GM20431 (cell line): ENCODE data around the gene PAXIP1.
"Not testable (repeated sequence)": the region's sequence is repeated elsewhere in the genome, so short reads cannot be mapped to it uniquely, and the experiment has no call there.

ENCODE experiments used
- in situ Hi-C: fragments of 300-500 bp; cut with MseI, MboI; formaldehyde crosslinking; loops from one replicate; pipeline ENCODE4 v1.15.0; 2020; ENCODE audit warnings: low sequenced_read_pairs; ENCODE audit not compliant: unreplicated experiment

The PAXIP1 gene

DNA sequence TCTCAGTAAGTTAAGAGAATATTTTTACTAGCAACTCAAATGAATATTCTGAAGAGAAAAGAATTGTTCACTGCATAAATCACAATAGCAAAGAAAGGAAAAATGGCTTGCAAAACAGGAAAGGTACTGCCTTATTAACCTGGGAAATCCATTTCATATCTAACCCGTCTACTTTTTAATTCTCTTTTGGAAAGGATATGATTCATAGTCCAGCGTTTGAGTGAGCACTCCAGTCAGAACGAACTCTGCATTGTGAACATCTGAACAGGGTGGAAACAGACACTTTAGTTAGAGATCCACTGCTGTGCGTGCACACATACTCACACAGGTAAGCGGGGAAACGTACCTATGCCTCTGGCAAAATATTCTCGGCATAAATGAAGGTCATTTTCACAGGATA, 56.8 kb downstream of the PAXIP1 start:
- in situ Hi-C loops = no loop called here

DNA sequence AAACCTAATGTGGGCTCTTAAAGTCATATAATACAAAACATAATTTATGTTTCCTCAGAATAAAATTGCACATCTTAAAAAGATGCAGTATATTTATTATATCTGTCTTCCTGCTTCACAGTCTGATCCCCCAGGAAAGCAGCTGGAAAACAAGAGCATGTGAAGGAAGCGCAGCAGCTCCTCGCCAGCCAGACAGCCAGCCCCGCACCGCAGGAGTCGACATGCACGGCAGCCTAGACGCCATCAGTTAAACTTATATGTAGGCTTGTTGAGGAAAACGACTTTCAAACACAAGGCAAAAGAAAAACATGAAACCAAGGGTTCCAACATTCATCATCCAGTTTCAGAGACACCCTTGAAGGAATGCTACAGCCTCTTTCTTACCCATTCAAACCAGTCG, 59.0 kb downstream of the PAXIP1 start:
- in situ Hi-C loops = no loop called here

DNA sequence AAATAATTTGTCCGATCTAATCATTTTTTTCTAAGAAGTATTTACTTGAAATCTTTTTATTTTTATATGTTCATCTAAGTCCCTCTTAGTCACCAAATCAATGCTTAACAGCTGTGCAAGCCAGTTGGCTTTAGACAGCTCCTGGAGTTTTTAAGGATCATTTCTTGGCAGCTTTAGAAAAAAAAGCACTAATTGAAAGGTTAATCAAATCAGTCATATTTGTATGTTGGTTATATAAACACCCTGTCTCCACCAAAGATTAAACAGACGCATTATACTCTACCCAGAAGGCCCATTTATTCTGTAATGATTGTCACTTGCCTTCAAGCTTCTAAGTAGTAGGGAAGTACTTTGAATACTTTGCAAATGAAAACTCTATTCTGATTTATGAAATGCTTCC, 60.2 kb downstream of the PAXIP1 start:
- in situ Hi-C loops = no loop called here

DNA sequence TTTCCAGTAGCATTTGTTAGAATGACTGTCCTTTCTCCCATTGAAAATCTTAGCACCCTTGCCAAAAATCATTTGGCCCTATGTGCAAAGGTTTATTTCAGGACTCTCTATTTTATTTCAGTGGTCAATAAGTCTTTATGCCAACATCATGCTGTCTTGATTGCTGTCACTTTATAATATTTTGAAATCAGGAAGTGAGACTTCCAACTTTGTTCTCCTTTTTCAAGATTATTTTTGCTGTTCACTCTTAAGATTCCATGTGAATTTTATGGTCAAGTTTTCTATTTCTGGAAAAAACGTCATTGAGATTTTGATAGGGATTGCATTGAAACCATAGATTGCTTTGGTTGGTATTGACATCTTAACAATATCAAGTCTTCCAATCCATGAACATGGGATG, 65.1 kb downstream of the PAXIP1 start:
- in situ Hi-C loops = no loop called here

DNA sequence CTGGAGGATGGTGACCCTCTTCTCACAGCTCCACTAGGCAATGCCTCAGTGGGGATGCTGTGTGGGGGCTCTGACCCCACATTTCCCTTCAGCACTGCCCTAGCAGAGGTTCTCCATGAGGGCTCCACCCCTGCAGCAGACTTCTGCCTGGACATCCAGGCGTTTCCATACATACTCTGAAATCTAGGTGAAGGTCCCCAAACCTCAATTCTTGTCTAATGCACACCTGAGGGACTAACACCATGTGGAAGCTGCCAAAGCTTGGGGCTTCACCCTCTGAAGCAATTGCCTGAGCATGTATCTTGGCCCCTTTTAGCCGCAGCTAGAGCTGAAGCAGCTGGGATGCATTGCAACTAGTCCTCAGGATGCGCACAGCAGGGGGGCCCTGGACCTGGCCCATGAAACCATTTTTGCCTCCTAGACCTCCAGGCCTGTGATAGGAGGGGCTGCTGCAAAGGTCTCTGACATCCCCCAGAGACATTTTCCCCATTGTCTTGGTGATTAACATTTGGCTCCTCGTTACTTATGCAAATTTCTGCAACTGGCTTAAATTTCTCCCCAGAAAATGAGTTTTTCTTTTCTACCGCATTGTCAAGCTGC, 68.5 kb downstream of the PAXIP1 start:
- in situ Hi-C loops = not testable (repeated sequence)

DNA sequence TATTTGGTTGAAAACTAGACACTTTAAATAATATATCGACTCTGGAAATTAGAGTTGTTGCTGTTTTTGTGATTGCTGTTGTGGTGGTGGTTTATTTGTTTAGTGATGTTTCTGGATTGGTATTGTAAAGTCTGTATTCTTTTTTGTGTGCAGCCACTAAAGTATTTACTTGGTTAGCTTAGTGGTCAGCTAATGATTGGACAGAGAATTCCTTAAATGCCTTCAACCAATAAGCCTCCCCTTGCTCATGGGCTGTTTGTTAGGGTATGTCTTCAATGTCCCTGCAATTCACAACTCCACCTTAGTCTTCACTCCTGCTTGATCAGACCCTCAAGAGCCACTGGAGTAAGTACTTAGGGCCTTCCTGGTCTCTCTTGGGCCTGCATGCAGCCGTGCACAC, 71.0 kb downstream of the PAXIP1 start:
- in situ Hi-C loops = no loop called here

DNA sequence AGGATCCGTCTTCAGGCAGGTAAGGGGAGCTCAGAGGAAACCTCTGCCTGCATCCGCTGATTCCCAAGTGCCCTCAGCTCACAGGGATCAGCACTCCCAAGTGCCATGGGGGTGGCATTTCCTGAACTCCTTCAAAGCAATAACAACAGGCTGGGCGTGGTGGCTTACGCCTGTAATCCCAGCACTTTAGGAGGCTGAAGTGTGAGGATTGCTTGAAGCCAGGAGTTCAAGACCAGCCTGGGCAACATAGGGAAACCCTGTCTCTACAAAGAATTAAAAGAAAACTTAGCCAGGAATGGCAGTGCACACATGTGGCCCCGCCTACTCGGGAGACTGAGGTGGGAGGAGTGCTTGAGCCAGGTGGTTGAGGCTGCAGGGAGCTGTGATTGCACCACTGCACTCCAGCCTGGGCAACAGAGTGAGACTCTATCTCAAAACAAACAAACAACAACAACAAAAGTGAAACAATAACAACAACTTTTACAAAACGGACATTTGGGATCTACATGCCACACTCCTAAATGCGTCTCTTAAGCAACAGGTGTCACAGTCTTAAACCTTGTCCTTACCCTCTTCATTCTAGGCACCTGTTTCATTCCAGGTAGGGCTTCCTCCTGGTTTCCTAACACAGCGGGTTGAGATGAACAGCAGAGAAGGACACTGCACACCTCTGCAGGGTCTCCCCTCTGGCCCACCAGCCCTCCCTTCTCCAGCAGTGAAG, 73.8 kb downstream of the PAXIP1 start:
- in situ Hi-C loops = no loop called here

DNA sequence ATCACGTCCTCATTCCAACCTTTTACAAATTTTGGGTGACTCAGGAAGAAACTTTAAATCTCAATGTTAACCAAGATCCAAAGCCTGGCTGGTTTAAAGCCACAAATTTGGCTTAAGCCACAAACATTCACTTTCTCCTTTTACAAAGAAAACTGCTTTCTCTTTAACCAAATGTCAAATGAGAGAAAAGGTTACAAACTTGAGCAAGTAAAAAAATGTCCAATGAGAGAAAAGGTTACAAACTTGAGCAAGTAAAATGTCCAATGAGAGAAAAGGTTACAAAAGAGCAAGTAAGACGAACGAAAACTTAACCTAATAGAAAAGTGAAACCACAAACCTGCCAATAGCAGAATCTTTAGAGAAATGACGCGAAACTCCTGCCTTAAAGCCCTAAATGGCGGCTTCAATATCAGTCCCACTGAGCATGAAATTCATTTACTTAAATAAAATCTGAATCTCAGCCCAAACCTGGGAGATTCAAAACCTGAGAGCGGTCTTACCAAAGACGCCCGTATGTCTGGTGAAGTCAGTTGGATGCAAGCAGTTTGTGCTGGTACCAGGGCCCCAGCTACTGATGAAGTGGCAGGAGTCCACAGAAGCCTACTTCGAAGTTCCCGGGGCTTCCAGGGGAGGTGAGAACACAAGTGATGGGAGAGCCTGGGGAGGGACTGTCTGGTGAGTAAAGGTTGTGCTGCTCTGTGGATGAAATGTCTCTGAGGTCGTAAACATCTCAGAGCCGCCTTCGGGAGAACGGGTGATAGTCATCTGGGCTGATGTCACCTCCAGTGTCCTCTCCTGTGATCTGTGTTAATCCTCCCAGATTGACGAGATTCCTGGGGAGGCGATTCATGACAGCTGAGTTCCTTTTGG, 74.6 kb downstream of the PAXIP1 start:
- in situ Hi-C loops = no loop called here

DNA sequence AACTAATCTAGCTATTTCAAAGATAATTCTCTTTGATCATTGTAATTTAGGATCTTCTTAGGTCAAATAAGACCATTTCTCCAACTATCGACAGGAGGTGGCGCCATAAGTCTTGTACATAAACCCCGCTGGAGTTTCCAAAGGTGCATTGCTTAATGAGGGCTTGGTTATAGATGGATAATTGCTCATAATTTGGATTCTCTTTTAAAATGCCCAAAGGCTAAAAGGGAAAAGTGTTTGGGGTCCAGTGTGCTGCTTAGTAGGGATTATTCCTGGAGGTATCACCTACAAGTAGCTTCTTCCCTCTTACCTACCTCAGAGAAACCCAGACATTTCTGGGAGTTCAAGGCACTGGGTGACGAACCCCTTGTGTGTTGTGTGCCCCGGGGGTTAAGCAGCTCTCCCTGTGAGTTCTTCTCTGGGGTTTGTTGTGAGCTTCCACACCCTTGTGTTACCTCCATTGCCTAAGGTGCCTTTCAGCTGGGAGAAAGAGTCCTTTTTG, 75.2 kb downstream of the PAXIP1 start:
- in situ Hi-C loops = no loop called here

DNA sequence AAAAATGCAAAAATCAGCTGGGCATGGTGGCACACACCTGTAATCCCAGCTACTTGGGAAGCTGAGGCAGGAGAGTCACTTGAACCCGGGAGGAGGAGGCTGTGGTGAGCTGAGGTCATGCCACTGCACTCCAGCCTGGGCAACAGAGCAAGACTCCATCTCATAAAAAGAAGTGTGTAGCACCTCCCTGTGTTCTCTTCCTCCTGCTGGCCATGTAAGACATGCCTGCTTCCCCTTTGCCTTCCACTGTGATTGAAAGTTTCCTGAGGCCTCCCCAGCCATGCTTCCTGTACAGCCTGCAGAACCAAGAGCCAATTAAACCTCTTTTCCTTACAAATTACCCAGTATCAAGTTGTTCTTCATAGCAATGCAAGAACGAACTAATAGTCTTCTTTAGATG, 80.5 kb downstream of the PAXIP1 start:
- in situ Hi-C loops = not testable (repeated sequence)

DNA sequence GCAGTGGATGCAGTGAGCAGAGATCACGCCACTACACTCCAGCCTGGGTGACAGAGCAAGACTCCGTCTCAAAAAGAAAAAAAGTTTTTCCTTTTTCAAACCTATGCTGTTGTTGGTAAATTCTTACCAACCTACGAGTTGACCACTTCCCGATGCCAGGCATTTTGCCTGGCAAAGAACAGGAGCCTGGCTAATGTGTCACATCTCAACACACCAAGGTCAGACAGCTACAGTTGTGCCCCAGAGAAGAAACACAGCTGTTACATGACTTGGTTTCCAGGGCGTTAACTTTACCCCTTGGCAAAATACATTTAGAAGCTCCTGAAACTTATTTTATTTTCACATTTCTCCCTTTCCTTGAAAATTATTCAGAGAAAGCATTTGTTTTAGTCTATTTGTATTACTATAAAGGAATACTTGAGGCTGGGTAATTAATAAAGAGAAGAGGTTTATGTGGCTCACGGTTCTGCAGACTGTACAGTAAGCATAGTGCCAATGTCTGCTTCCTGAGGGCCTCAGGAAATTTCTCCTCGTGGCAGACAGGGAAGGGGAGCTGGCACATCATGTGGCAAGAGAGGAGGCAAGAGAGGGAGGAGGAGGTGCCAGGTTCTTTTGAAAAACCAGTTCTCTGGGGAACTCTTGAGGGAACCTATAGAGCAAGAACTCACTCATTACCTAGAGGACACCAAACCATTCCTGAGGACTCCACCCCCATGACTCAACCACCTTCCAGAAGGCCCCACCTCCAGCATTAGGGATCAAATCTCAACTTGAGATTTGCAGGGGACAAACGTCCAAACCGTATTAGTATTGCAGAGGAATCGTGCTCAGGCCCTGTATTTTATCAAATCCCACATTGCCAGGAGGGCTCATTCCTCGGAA, 83.3 kb downstream of the PAXIP1 start:
- in situ Hi-C loops = no loop called here

DNA sequence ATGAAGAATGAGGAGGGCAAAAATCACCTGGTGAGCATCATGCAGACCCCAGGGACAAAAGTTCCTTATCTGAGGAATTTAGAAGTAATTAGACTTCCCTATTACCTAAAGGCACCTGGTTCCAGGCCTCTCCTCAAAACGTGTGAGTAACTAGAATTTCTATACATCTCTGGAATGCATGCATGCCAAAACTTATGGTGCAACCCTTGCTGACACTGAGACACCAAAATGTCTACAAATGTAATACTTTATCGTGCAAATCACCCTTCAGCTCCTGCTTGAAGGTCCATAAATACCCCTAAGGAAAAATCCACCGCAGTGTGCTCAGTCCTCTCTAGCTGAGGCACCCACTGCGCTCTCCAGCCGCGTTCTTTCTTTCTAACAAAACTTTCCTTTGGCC, 84.2 kb downstream of the PAXIP1 start:
- in situ Hi-C loops = no loop called here

DNA sequence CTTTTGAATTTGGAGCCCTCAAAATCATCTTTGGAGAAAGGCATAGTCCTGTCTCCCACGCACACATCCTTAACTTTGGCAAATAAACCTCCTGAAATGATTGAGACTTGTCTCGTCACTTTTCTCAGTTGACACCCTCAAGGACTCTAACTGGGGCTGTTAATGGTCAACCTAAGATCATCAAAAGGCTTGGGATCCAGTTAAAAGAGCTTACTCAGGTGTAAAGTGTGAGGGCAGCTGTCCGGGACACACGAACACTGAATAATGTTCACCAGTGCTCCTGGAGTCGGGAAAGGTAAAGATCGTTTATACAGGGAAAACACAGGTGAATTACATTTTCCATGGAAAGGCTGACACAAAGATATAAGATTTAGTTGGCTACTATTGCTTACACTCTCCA, 84.7 kb downstream of the PAXIP1 start:
- in situ Hi-C loops = no loop called here

DNA sequence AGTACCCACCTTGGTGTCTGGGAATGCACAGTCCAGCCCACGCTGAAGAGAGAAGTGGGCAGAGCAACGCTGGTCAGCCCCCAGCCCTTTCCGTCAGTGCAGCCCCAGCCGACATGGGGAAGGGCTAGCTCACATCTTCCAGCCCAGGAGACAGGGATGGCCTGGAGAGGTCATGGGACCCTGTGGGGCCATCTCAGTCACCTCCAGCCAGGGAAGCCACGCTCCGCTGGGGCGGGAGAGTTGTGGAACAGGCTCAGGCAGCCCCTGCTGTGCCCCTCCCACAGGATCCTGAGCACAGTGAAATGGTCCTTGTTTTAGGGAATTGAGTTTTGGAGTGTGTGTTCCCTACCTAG, 85.1 kb downstream of the PAXIP1 start:
- in situ Hi-C loops = no loop called here

DNA sequence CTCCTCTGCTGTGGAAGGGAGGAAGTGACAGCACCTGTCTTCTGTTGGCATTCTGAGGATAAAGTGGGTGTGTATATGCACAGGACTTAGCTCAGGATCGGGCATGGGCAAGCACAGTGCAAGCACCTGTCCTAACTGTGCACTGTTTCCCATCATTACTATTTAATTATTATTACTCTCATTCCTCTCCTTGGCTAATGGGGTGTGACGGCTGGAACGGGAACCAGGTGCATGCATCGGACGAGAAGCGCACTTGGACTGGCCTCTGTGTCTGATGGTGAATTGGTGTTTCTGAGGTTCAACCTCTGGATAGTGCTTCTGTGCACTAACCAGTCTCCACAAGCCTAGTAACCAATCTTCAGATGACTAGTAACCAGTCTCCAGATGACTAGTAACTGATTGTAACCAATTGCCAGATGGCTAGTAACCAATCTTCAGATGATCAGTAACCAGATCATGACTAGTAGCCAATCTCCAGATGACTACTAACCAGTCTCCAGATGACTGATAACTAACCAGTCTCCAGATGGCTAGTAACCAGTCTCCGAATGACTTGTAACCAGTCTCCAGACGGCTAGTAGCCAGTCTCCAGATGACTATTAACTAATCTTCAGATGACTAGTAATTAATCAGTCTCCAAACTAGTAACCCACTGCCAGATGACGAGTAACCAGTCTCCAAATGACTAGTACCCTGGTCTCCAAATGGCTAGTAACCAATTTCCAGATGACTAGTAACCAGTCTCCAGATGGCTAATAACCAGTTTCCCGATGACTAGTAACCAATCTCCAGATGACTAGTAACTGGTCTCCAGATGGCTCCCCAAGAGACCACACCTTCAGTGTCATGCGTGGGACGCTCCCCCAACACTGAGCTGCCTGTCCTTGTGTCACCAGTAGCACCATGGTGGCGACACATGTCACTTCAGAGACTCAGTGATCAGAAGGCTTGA, 85.8 kb downstream of the PAXIP1 start:
- in situ Hi-C loops = no loop called here

DNA sequence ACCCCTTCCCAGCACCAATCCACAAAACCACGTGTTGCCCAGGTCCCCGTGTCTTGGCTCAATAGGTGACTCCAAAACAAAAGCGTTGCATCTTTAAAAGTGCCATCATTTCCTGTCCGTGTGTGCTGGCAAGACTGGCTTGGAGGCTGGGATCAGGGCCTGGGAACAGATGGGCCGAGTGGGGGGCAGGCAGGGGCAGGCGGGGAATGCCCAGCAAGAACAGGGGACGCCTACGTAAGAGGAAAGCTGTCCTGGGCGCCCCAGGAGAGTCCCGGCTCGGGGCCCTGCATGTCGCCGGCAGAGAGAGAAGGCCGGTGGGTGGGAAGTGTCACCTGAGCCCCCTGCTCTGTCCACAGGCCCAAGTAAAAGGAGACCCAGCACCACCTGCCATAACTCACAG, 86.5 kb downstream of the PAXIP1 start:
- in situ Hi-C loops = no loop called here

DNA sequence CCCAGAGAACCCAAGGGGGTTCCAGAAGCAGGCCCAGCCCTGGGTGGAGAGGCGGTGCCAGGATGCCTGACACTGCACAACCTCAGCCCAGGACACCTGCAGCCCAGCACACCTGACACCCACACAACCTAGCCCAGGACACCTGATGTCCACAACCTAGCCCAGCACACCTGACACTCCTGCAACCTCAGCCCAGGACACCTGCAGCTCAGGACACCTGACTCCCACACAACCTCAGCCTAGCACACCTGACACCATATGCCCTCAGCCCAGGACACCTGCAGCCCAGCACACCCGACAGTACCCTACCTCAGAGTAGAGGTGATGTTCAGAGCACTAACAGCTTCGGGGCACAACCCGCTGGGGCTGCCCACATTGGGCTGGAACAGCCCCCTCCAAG, 87.3 kb downstream of the PAXIP1 start:
- in situ Hi-C loops = no loop called here

DNA sequence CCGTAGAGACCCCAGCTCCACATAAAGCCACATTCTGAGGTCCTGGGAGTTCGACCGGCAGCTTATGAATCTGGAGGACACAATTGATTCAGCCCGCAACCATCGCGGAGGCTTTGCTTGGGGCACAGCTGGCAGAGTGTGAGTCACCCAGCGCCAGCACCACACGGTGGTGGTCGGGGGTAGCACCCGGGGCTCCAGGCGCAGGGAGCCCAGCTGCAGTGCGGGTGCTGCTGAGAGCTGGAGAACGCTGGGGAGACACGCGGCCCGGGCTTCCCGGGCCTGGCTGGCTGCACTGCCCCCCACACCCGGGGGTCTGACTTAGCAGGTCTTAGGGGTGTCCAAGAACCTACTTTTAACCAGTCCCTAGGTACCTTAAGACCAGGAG, 87.9 kb downstream of the PAXIP1 start:
- in situ Hi-C loops = no loop called here

DNA sequence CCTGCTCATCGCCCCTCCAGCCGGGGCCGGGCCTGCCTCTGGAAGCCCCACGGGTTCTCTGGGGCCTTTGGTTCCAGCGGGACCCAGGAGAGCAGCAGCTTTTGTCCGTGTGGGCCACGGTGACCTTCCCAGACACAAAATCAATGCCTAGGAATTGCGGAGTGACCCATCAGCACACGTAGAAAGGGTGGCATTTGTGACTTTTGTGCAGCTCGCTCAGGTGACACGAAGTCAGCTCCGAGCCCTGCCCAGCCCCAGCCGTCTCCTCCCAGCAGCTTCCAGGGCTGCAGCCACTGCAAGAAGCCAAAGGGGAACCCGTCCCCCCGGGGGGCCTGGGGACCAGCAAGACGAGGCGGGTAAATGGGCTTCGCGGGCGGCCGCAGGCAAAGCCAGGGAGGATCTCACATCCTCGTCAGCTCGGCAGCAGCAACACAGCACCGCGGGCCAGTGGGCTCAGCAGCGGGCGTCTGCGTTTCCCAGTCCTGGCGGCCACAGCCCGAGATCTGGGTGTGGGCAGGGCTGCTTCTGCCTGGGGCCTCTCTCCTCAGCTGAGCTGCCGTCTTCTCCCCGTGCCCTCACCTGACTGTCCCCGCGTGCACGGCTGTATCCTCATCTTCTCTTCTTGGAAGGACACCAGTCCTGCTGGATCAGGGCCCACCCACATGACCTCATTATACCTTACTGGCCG, 88.5 kb downstream of the PAXIP1 start:
- in situ Hi-C loops = no loop called here
